MM.1S (cell line): Measurements from ENCODE around the gene TMSB15B.

Source experiments
- EZH2phosphoT487 ChIP-seq: fragments of 300-600 bp; sonication (generic); IDR thresholded peaks from 2 replicates; pipeline ENCODE4 v1.6.1; 2018; ENCODE audit warnings: antibody characterized with exemption, low read length
- TF ChIP-seq, protein P1 (sequence below): fragments of 300-600 bp; sonication (generic); IDR thresholded peaks from 2 replicates; pipeline ENCODE4 v1.5.1; 2016; ENCODE audit warnings: antibody characterized with exemption, low read length, mixed read lengths

DNA sequence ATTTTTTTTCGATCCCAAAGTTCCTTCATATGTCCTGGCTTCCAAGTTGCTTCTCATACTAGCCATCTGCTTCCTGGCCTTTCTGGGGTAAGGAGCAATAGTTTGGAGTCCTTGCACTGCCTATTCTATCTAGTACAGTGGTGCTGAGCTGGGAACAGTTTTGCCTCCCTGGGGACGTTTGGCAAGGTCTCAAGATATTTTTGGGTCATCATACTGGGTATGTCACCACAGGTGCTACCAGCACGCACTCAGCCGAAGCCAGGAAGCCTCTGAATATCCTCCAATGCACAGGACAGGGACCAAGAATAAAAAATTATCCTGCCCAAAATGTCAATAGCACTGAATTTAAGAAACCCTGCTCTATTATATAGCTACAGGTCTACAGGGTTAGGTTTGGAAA, 35.4 kb upstream of the TMSB15B start:
- TF ChIP-seq, protein P1, sequence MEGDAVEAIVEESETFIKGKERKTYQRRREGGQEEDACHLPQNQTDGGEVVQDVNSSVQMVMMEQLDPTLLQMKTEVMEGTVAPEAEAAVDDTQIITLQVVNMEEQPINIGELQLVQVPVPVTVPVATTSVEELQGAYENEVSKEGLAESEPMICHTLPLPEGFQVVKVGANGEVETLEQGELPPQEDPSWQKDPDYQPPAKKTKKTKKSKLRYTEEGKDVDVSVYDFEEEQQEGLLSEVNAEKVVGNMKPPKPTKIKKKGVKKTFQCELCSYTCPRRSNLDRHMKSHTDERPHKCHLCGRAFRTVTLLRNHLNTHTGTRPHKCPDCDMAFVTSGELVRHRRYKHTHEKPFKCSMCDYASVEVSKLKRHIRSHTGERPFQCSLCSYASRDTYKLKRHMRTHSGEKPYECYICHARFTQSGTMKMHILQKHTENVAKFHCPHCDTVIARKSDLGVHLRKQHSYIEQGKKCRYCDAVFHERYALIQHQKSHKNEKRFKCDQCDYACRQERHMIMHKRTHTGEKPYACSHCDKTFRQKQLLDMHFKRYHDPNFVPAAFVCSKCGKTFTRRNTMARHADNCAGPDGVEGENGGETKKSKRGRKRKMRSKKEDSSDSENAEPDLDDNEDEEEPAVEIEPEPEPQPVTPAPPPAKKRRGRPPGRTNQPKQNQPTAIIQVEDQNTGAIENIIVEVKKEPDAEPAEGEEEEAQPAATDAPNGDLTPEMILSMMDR = no peak
- TF ChIP-seq EZH2phosphoT487 = no peak
